GM12801 (cell line): Measurements from ENCODE around the gene TAF5L.

ENCODE experiments used
- TF ChIP-seq, protein P1 (sequence below): IDR thresholded peaks from one replicate; pipeline ENCODE4 v1.5.1; 2011; ENCODE audit warnings: control low read depth; ENCODE audit not compliant: insufficient read length; ENCODE audit errors: extremely low read depth

The TAF5L gene

DNA sequence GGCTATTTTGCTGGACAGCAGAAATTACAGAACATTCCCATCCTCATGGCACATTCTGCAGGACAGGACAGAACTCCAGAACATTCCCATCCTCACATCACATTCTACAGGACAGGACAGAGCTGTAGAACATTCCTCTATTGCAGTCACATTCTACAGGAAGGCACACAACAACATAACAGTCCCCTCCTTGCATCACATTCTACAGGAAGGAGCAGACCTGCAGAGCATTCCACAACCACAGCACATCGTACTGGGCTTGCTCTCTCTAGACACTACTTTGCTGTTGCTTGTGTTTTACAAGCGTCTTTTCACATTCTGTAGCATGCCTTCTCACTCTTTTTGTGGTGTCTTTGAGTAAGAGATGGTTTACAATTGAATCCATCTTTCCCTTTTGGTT lies 40.6 kb downstream of the TAF5L start:
- TF ChIP-seq, protein P1, sequence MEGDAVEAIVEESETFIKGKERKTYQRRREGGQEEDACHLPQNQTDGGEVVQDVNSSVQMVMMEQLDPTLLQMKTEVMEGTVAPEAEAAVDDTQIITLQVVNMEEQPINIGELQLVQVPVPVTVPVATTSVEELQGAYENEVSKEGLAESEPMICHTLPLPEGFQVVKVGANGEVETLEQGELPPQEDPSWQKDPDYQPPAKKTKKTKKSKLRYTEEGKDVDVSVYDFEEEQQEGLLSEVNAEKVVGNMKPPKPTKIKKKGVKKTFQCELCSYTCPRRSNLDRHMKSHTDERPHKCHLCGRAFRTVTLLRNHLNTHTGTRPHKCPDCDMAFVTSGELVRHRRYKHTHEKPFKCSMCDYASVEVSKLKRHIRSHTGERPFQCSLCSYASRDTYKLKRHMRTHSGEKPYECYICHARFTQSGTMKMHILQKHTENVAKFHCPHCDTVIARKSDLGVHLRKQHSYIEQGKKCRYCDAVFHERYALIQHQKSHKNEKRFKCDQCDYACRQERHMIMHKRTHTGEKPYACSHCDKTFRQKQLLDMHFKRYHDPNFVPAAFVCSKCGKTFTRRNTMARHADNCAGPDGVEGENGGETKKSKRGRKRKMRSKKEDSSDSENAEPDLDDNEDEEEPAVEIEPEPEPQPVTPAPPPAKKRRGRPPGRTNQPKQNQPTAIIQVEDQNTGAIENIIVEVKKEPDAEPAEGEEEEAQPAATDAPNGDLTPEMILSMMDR = no peak

DNA sequence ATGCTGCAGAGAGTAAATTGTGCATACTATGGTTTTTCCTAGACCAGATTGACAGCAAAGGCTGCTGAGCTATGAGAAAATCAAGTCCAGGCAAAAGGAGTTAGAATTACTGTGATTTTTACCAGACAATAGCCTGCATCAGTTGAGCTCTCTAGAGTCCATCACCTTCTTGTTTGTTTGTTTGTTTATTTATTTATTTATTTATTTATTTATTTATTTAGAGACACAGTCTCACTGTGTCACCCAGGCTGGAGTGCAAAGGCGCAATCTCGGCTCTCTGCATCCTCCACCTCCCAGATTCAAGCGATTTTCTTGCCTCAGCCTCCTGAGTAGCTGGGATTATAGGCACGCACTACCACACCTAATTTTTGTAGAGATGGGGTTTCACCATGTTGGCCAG lies 43.2 kb downstream of the TAF5L start:
- TF ChIP-seq, protein P1 = no peak

DNA sequence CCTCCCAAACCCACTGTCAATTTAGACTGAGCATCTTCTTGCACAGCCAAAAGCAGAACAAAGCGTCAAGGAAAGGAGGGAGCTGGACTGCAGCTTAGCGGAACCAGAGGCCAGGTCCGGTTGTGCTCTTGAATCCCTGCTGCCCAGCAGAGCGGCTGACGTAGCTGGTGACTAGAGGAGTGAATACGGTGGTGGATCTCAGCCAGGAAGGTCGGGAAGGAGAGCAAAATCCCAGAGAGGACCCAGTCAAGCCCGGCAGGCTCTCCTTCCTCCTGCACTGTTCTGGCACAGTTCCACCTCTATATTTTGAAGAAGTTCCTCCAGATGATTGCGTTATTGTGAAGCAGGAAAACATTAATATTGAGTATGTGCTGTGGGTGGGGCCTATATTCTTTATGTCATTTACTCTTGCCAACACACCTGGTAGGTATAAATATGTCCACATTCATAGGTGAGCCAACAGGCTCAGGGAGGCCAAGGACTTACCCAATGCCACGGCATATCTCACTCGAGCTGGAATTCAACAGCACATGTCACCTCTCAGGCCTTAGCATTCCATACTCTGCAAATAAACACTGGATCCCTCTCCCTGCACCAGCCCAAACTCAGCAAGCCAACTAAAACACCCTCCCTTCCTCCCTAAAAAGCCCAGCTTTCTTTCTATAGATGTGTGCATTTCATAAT lies 43.8 kb downstream of the TAF5L start:
- TF ChIP-seq, protein P1 = no peak

DNA sequence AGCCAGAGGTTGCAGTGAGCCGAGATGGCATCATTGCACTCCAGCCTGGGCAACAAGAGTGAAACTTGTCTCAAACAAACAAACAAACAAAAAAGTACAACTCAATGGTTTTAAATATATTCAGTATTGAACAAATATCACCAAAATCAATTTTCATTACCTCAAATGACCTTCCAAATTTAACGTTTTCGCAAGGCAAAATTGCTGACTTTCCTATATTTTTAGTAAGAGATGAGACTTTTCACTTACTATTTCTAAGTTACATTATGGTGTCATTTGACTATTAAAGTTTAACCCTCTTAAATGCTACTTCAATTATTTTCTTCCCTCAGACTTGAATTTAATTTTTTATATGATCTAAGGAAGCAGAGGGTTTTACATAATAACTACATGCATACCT lies 44.4 kb downstream of the TAF5L start:
- TF ChIP-seq, protein P1 = no peak

DNA sequence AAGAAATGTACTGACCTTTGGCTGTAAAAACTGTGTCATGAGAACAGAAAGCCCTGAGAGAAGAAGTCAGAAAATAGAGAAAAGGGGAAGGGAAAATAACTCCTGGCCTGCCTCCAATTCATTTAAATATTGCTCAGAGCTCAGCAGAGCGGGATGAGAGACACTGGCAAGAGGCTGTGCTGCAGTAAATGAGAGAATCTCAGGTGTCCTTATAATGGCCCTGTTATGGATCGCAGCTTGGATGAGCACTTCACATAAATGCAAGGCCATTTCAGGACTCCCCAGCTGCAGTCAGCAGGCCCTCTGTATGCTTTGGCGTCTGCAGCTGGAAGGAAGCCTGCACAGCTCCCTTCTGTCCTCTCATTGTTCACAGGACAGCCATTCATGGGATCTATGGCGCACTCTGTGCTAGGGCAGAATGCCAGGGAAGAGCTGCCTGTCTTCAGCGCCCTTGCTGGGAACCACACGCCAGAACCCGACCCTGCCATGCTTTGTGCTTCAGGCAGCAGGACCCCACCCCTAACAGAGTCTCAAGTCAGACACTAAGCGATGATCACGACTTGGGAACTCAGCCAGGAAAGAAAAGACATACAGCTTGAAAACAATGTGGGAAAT lies 46.8 kb downstream of the TAF5L start:
- TF ChIP-seq, protein P1 = no peak

DNA sequence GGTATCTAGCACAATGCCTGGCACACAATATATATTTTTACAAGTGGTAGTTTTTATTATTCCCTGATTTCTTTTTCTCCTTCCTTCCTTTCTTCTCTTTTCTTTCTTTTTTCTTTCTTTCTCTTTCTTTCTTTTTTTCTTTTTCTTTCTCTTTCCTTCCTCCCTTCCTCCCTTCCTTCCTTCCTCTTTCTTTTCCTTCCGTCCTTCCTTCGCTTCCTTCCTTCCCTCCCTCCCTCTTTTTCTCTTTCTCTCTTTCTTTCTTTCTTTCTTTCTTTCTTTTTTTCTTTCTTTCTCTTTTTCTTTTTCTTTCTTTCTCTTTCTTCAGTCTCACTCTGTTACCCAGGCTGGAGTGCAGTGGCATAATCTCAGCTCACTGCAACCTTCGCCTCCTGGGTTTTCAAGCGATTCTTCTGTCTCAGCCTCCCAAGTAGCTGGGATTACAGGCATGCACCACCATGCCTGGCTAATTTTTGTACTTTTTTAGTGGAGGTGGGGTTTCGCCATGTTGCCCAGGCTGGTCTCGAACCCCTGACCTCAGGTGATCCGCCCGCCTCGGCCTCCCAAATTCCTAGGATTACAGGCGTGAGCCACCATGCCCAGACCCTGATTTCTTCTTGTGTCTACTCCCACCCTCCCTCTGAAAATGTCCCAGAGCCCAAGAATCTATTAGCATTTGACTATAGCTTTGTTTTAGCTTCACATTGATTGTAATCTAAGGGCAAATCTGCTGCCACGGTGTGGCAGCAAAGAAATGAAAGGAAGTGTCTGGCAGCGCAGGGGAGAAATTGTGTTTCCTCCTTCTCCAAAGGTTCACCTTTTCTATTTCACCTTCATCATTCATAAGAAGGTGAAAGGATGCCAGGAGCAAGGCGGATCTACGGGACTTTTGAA lies 47.5 kb downstream of the TAF5L start:
- TF ChIP-seq, protein P1 = no peak

DNA sequence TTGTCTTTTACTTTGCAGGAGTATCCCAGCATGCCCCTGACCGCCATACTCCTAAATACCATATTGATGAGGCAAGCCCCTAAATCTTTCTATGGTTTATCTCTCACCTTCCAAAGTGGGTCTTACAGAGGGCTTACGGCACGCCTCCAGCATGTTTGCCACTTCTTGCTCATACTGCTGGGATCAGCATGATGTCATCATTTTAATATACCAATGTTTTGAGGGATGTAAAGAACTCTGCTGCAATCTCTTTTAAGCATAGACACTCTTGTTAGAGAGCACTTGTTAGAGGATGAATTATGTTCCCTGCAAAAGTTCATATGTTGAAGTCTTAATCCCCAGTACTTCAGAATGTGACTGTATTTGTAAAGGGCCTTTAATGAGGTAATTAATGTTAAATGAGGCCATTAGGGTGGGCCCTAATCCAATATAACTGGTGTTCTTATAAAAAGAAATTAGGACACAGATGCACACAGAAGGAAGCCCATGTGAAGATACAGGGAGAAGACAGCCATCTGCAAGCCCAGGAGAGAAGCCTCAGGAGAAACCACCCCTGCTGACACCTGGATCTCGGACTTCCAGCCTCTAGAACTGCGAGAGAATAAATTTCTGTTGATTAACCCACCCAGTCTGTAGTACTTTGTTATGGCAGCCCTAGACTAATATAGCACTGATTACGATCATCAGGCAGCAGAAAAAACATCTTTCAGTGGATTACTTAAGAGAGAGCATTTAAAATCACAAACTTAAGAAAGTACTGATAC lies 51.1 kb downstream of the TAF5L start:
- TF ChIP-seq, protein P1 = no peak
